Smooth muscle cell of trachea (primary cell): Measurements from ENCODE around the gene ADAMTSL1. TPM values are rescaled to one million over a fixed set of nuclear protein-coding genes. Genes with fewer than 3 reads are reported as not detected.

Experiments
- total RNA-seq: library from RNA; depleted of rRNA; stranded (reverse); fragments of >200 nt; gene quantifications from 2 replicates; pipeline ENCODE4 v1.2.1, GENCODE V29; 2014

Gene ADAMTSL1
- 93.5 and 148 TPM in 2 replicates for total RNA-seq

GRCh38 chr9:18473652-18474279 is at the start of gene ADAMTSL1:
TSS of gene ADAMTSL1 (plus strand) at chr9:18474153. CDS start at chr9:18474233, 80 bp downstream.

